NCI-H2081 (cell line): Measurements from ENCODE around the gene CDH12.
"Not testable (repeated sequence)": the region's sequence is repeated elsewhere in the genome, so short reads cannot be mapped to it uniquely, and the experiment has no call there.

Experiments
- DNase-seq, 2 experiments: peaks; one replicate each; lab custom pipeline; 2025; lab: John Stamatoyannopoulos, UW

Gene CDH12

DNA sequence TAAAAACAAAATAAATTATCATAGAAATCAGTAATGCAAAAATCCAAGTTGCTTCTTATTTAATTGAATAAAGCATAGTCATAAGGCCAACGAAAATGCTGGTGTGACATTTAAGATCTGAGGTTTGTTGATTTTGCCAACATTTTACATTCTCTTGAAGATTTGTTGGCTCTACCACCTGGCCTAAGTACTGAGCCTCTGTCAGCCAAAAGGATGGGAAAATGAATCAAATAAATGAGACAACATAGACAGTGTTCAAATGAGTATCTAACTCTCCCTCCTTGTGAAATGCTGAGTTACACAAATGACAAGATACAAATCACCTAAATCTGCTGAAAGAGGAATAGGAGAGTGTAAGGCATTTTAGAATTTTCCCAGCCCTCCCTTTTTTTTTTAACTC lies 575.0 kb downstream of the CDH12 start:
- DNase-seq, result no peak

GRCh38 chr5:22277006-22277405 lies 576.1 kb downstream of the CDH12 start:
- DNase-seq, result no peak

DNA sequence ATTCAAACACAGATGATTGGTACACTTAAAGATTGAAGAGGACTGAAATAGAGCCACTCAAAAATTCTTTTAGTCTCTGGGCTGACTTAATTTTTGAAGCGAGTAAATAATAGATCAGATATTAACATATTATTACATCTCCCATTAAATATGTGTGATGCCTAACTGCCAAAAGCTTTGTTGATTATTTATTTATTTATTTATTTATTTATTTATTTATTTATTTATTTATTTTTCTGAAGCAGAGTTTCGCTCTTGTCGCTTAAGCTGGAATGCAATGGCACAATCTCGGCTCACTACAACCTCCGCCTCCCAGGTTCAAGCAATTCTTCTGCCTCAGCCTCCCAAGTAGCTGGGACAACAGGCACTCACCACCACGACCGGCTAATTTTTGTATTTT lies 587.3 kb downstream of the CDH12 start:
- not testable (repeated sequence) for DNase-seq

- DNase-seq, result no peak
Observed at GRCh38 chr5:22258139-22258538, 595.0 kb downstream of the CDH12 start.

GRCh38 chr5:22250528-22250927 lies 602.6 kb downstream of the CDH12 start:
- no peak for DNase-seq

DNA sequence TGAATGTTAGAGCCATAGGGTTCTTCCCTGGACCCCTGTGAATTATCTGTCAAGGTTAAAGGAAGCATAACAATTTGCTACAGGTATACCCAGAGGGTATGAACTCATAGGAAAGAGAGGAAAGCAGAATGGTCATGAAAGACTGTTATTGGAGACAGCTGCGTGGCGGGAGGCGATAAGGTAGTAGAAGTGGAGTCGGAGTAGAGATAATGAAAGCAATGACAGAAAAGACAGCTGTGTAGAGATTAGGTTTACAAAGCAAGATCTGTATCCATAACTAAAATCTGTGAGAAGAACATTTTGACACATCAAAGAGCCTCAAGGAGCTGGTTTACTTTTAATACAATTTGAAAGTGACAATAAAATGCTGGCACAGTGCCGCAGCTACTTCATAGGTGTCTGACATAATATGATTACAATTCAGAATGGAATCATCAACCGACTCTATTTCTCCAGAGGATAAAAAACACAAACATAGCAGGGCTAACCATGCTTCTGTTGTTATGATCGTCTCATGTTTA lies 603.9 kb downstream of the CDH12 start:
- DNase-seq, result no peak

DNA sequence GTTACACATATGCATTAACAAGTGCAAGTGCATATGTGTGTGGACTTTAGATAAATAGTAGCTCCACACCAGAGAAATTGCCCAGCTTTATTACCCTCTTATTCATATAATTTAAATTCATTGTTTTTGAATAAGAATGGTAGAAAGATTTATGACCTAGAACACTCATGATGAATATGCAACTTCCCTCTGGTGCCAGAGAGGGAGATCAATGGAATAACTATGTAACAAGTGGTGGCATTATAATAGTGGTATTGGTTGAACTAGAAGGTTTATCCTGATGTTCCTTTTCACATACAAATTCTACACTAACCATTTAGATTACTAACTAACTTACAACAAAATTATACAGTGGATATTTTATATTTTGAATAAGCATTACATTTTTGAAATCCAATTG lies 607.4 kb downstream of the CDH12 start:
- DNase-seq, result no peak

- no peak for DNase-seq
Observed at GRCh38 chr5:22242532-22242931, 610.6 kb downstream of the CDH12 start.

DNA sequence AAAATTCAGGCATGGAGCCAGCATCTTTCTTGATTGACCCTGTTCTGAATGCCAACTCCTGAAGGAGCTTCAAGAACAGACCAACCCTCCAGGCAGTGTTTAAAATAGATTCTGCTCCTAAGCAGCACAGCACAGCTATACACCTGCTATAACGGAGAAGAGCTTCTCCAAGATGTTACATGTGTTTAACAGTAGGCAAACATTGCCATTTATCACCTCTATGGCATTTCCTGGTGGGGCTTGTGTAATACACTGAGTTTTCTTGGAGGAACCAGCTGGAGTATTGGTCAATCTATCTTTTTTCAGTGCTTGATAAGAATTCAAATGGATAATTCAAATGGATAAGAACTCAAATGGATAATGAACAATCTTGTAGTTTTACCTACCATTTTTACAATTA lies 615.1 kb downstream of the CDH12 start:
- DNase-seq, result no peak

GRCh38 chr5:22226423-22226822 lies 626.7 kb downstream of the CDH12 start:
- no peak for DNase-seq

DNA sequence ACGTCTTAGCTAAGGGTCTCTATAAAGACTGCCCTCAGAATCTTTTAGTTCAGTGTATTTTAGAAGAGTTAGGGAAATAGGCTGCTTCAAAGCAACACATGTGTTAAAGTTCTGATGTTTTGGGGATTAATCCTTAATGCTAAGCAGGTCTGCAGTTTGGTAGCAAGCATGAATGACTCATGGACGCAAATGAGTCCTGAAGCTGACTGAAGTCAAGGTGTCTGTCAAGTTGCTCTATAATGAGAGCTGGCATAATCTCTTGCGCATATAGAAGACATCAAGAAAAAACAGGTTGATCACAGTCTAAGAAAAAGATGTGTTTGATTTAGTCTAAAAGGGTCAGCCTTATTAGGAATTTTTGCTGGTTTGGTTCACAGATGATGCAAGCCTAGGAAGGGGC lies 630.1 kb downstream of the CDH12 start:
- DNase-seq, result no peak

- peak; percentile 67 to 80 for DNase-seq
Observed at GRCh38 chr5:22213703-22214495, 639.2 kb downstream of the CDH12 start.

GRCh38 chr5:22212254-22212991 lies 640.7 kb downstream of the CDH12 start:
- DNase-seq, result not testable (repeated sequence)

DNA sequence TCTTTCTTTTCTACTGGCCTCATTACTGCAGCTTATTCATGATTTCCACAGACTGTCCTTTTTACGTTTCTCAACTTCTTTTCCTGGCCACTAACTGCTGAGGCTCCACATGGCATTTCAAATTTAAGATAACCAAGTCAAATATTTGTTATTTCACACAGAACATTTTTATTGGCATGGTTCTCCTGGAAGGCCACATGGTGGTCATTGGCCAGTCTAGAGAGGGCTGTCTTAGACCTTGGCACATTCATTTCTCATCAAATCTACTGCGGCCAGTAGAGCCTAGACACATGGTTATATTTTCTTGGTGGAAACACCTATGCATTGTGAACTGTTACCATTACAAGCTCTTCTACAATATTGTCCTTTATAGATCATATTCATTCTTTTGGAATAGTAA lies 644.7 kb downstream of the CDH12 start:
- DNase-seq, result not testable (repeated sequence)

- peak in 1 of 2 experiments; percentile 35 for DNase-seq
Observed at GRCh38 chr5:22188651-22189050, 664.5 kb downstream of the CDH12 start.

DNA sequence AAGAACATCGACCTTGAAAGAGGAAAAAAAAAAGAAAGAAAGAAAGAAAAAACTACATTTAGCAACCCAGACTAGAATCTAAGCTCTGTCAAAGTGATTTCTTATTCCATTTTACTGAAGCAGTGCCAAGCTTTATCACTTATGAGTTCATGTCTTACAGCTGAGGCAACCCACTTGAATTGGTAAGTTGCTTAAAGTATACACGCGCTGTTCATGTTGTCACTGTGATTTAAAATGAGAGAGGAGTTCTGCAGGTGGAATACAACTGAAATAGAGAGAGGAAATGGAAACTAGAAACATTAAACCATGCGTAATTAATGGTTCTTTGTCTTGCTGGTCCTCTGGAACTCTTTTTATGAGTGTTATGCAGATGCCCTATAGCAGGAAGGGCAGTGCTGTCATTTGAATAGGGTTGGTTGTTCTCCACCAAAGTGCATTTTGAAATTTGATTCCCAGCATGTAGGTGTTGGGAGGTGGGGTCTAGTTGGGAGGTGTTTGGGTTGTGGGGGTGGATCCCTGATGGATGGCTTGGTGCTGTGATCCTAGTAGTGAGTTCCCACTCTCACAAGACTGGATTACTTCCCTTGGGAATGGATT lies 665.4 kb downstream of the CDH12 start:
- DNase-seq, result peak in 1 of 2 experiments; percentile 47

- DNase-seq, result not testable (repeated sequence)
Observed at GRCh38 chr5:22169226-22169625, 683.9 kb downstream of the CDH12 start.

DNA sequence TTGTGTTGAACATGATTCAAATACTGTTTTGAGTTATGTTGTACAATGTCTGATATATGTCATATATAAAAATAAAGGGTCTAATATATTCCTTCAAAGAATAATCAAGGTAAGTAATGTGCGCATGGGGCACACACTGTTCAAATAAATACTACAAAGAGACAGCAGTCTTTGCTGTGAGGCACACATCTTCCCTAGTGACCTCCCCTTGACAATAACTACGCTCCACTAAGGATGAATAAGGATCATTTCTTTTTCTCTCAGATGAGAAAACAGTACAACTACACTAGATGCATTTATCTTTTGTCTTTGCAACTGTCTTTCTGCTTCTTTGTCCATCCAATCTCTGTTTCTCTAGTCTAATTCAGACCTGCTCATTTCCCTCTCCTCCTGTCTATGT lies 684.4 kb downstream of the CDH12 start:
- not testable (repeated sequence) for DNase-seq

GRCh38 chr5:22165931-22166330 lies 687.2 kb downstream of the CDH12 start:
- not testable (repeated sequence) for DNase-seq

- not testable (repeated sequence) for DNase-seq
Observed at GRCh38 chr5:22164910-22165748, 688.0 kb downstream of the CDH12 start.

DNA sequence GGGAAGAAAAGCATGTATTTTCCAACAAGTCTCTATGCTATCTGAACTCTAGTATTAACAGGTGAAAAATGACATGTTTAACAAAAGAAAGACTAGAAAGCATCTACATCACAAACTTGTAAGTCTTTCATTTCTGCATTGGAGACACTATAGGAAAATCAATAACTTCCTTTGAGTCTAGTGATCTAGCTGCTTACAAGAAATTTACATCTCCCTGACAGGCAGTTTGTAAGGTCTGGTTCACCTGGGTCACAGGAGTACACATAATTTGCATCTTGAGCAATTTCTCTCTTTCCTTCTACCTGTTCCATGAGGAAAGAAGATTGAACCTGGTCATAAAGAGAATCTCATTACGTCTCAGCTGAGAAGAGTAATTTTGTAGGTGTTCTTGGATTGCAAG lies 696.2 kb downstream of the CDH12 start:
- DNase-seq, result not testable (repeated sequence)

- DNase-seq, result not testable (repeated sequence)
Observed at GRCh38 chr5:22154779-22155178, 698.4 kb downstream of the CDH12 start.
